ENCODE results near the gene ADAMTS1.

- TF ChIP-seq YY1 (IDR thresholded peaks at IDR 0.05; ENCODE audit: insufficient read depth, insufficient read length) = no peak
- TF ChIP-seq ZNF274 (IDR thresholded peaks at IDR 0.05; ENCODE audit: low read depth, low read length) = no peak
- TF ChIP-seq SUZ12 (IDR thresholded peaks at IDR 0.05; ENCODE audit: extremely low read depth, insufficient read depth, insufficient read length) = no peak
Measured at GRCh38 chr21:26892151-26892550, 46.9 kb upstream of the ADAMTS1 start.

All from NT2/D1 (cell line).